ENCODE data around the gene COLEC11.

Gene COLEC11

GRCh38 chr2:3637692-3638455 lies 43.0 kb downstream of the COLEC11 start:
- DNase-seq (ENCODE audit: low read depth, low spot score): no peak

GRCh38 chr2:3638456-3638810 lies 43.5 kb downstream of the COLEC11 start:
- DNase-seq (ENCODE audit: low read depth, low spot score): no peak

- DNase-seq (ENCODE audit: low read depth, low spot score): no peak
Measured at GRCh38 chr2:3639015-3639630, 44.2 kb downstream of the COLEC11 start.

GRCh38 chr2:3639653-3640052 lies 44.7 kb downstream of the COLEC11 start:
- no peak for DNase-seq (ENCODE audit: low read depth, low spot score)

GRCh38 chr2:3641181-3641580 lies 46.3 kb downstream of the COLEC11 start:
- no peak for DNase-seq (ENCODE audit: low read depth, low spot score)

- no peak for DNase-seq (ENCODE audit: low read depth, low spot score)
Measured at GRCh38 chr2:3641841-3642421, 47.0 kb downstream of the COLEC11 start.

GRCh38 chr2:3642521-3643215 lies 47.8 kb downstream of the COLEC11 start:
- DNase-seq (ENCODE audit: low read depth, low spot score): no peak

- DNase-seq (ENCODE audit: low read depth, low spot score): no peak
Measured at GRCh38 chr2:3643371-3644245, 48.7 kb downstream of the COLEC11 start.

GRCh38 chr2:3644246-3644525 lies 49.3 kb downstream of the COLEC11 start:
- no peak for DNase-seq (ENCODE audit: low read depth, low spot score)

GRCh38 chr2:3644891-3645605 lies 50.1 kb downstream of the COLEC11 start:
- DNase-seq (ENCODE audit: low read depth, low spot score): no peak

GRCh38 chr2:3645745-3646389 lies 51.0 kb downstream of the COLEC11 start:
- DNase-seq (ENCODE audit: low read depth, low spot score): no peak

- DNase-seq (ENCODE audit: low read depth, low spot score): no peak
Measured at GRCh38 chr2:3646446-3646845, 51.5 kb downstream of the COLEC11 start.

GRCh38 chr2:3647246-3647645 lies 52.3 kb downstream of the COLEC11 start:
- no peak for DNase-seq (ENCODE audit: low read depth, low spot score)

GRCh38 chr2:3647831-3648651 lies 53.1 kb downstream of the COLEC11 start:
- no peak for DNase-seq (ENCODE audit: low read depth, low spot score)

GRCh38 chr2:3648652-3649177 lies 53.8 kb downstream of the COLEC11 start:
- no peak for DNase-seq (ENCODE audit: low read depth, low spot score)

GRCh38 chr2:3649581-3649980 lies 54.7 kb downstream of the COLEC11 start:
- no peak for DNase-seq (ENCODE audit: low read depth, low spot score)

- DNase-seq (ENCODE audit: low read depth, low spot score): no peak
Measured at GRCh38 chr2:3650140-3650920, 55.4 kb downstream of the COLEC11 start.
